ENCODE measurements around the gene LY6G6F. TPM values are rescaled to one million over a fixed set of nuclear protein-coding genes. Genes with fewer than 3 reads are reported as not detected.

Gene LY6G6F
- total and polyA plus RNA-seq, 8 donors, result not detected

DNA sequence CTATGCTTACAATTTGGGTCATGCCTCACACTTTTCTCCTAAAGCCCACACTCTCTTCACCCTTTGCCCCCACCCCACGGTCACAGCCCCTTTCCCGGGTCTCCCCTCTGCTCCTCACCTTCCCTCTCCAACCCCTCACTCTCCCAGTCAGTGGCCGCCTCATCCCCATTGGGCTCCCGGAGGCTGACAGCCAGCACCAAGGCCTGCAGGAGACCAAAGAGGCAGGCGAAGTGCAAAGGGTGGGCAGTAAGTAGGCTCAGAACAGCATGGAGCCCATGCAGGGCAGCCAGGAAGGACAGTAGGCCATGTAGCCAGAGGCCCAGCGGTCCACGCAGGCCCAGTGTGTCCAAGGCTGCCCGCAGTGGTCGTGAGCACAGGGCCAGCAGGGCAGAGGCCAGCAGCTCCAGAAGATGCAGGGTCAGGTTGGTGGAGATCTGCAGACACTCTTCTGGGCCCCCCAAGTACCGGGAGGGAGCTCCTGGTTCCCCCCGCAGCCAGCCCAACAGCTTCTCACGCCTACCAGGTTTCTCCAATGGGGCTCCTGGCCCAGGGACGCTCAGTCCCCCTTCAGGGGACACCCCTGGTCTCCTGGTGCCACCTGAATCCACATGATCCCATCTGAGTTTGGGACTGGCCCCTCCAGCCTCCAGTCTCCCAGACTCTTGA is 47.5 kb upstream of the LY6G6F start:
- 77 to 83% (median 81%) methylated on average over 12 to 13 of the region's 13 CpGs for WGBS, 5 donors
- peak overlapping the region; percentile 78 to 93 (median 91) for H3K27ac ChIP-seq
- H3K27me3 ChIP-seq, result no peaks in the 10 kb centered on the region
- no peak for DNase-seq
- peaks cover 14 to 52% (median 48%) of the 10 kb centered on the region in 4 donors for H3K36me3 ChIP-seq
- intact Hi-C loops (cut with DNase I; ENCODE audit: low total_unique reads), result no loop called here
- TF ChIP-seq CTCF (IDR thresholded peaks at IDR 0.05) (no peak), POLR2A (IDR thresholded peaks at IDR 0.05) (no peak), EP300 (IDR thresholded peaks at IDR 0.05) (no peak), POLR2AphosphoS5 (IDR thresholded peaks at IDR 0.05) (no peak)
- H3K4me1 ChIP-seq, result peaks cover 37 to 82% (median 74%) of the 10 kb centered on the region in 4 donors
- H3K9me3 ChIP-seq, result no peaks in the 10 kb centered on the region
- peak overlapping the region; percentile 69 to 87 (median 80) for H3K4me3 ChIP-seq

DNA sequence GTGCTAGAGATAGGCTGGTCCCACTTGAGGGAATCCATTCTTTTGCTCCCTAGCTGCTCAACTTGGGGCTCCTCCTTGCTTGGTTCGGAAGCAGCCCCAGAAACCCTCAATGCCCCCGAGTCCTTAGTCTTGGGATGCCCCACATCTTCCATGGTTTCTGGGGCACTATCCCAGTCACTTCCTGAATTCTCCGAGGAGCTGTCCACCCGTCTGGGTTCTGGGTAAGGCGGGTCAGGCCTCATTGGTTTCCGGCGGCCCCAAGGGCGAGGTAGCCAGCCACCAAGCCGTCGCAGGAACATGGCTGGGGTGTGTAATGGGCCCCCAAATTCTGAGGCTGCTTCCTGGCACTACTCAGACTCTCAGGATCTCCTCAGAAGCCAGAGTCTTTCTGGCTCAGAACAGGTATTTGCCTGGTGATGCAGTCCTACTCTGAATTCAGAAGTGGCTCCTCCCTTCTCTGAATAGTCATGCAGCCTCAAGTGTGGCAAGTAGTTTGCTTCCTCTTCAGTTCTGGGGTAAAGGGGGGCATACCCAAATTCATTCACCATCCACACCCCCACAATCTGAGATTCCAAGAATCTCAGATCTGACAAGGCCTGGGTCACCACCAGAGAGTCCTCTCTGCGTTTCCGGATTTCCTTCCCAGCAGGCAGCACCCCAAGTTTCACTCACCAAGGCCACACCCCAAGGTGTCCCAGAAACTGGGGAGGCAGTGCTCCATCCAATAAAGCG is 46.9 kb upstream of the LY6G6F start:
- peak in 1 of 2 donors; percentile 54 for DNase-seq
- 6 to 28% (median 12%) methylated on average over 13 of the region's 13 CpGs for WGBS, 5 donors
- Histone ChIP-seq H3K9me3 (no peaks in the 10 kb centered on the region), H3K4me3 (peak overlapping the region; percentile 69 to 87 (median 80)), H3K36me3 (peaks cover 14 to 52% (median 48%) of the 10 kb centered on the region in 4 donors), H3K27me3 (no peaks in the 10 kb centered on the region), H3K4me1 (peaks cover 40 to 85% (median 76%) of the 10 kb centered on the region in 4 donors), H3K27ac (peak overlapping the region; percentile 78 to 93 (median 91))
- no peak for TF ChIP-seq CTCF (IDR thresholded peaks at IDR 0.05)
- intact Hi-C loops (cut with DNase I; ENCODE audit: low total_unique reads), result no loop called here

DNA sequence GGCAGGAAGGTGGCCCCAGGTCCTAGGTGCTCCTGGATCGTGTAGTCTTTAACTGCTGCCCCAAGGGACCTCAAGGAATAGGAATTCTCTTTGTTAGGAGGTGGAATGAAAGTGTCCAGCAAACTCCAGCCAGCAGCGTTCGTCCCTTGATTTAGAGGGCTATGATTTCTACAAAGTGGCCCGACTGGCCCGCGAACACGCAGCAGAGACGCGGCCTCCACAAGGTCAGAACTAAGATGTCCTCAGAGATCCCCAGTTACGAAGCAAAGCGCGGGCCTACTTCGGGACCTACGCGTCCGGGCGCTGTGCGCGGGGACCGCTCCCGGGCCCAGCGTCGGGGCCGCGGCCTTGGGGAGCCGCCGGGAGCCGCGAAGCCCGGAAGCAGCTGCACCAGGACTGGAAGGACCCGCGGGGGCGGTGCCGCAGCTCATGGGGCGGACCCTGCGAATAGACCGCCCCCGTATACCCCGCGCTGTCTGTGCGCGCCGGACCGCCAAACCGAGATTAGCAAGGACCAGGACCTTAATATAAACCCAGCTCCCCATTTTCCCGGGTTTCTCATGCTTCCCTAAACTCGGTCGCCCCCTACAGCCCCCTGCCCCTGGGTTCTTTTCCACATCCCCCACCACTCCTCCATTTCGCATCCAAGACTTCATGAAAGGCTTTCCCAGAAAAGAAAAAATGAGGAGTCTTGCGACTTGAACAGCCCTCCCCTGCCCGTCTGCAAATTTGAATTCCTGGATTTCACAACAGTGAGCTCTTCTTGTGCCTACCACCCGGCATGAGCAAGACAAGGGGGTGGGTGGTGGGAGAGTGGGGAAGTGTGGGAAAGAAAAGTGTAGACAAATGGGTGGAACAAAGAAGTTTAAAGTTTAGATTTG is 46.0 kb upstream of the LY6G6F start, which contains the start of gene C6orf47:
Gene C6orf47 (minus strand): TSS at position 398 of the 881 bp plus-strand sequence. CDS start 831 bp downstream, outside the sequence.
- TF ChIP-seq POLR2AphosphoS5 (IDR thresholded peaks at IDR 0.05), result peak; percentile 55 to 97 (median 89)
- TF ChIP-seq POLR2A (IDR thresholded peaks at IDR 0.05), result peak in 1 of 4 donors; percentile 78
- TF ChIP-seq EP300 (IDR thresholded peaks at IDR 0.05), result no peak
- H3K4me1 ChIP-seq, result peaks cover 40 to 82% (median 75%) of the 10 kb centered on the region in 4 donors

DNA sequence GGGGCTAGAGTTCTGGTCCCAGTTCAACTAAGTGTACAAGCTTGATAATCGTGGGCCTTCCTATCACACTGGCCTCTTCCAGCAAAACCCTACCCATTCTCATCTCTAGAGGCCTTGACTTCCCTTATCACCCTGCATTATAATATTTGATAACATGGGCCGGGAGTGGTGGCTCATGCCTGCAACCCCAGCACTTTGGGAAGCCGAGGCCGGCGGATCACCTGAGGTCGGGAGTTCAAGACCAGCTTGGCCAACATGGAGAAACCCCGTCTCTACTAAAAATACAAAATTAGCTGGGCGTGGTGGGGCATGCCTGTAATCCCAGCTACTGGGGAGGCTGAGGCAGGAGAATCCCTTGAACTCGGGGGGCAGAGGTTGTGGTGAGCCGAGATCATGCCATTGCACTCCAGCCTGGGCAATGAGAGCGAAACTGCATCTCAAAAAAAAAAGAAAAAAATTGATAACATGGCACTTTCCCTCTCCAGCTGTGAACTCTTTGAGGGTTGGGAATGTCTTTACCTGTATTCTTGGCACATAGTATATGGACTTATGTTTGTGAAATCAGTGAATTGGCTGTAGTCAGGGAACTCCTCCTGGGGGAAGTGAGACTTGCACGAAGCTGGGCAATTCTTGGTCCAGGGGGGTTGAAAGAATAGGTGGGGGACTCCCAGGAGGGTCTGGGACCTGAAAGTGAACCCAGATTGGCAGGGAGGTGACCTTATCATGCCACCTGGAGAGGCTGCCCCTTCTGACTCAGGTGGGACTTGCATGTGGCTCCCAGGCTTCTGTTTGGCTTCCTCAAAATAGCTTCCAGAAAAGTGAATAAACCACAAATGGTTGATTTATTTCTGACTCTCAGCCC is 45.2 kb upstream of the LY6G6F start:
- peaks cover 14 to 41% (median 32%) of the 10 kb centered on the region in 4 donors for H3K36me3 ChIP-seq
- H3K27me3 ChIP-seq, result no peaks in the 10 kb centered on the region
- 54 to 75% (median 64%) methylated on average over 12 of the region's 12 CpGs for WGBS, 5 donors
- no peak for DNase-seq
- no peaks in the 10 kb centered on the region for H3K9me3 ChIP-seq
- H3K27ac ChIP-seq, result peak overlapping the region; percentile 78 to 93 (median 91)
- H3K4me3 ChIP-seq, result peak overlapping the region; percentile 69 to 87 (median 80)
- intact Hi-C loops (cut with DNase I; ENCODE audit: low total_unique reads), result no loop called here
- H3K4me1 ChIP-seq, result peaks cover 42 to 77% (median 74%) of the 10 kb centered on the region in 4 donors
- TF ChIP-seq POLR2A (IDR thresholded peaks at IDR 0.05), result no peak
- no peak for TF ChIP-seq CTCF (IDR thresholded peaks at IDR 0.05)
- TF ChIP-seq POLR2AphosphoS5 (IDR thresholded peaks at IDR 0.05), result no peak
- no peak for TF ChIP-seq EP300 (IDR thresholded peaks at IDR 0.05)

More for the DNA sequence above, 46.0 kb upstream of the LY6G6F start, which contains the start of gene C6orf47:
- DNase-seq, result peak; percentile 90 to 96
- H3K9me3 ChIP-seq, result no peaks in the 10 kb centered on the region
- WGBS, 5 donors, result 0 to 1% (median 1%) methylated on average over 26 to 52 of the region's 52 CpGs
- peak within 1 kb of the TSS; percentile 69 to 87 (median 80) for H3K4me3 ChIP-seq
- peak within 1 kb of the TSS; percentile 78 to 93 (median 91) for H3K27ac ChIP-seq
- peaks cover 14 to 50% (median 41%) of the 10 kb centered on the region in 4 donors for H3K36me3 ChIP-seq
- no peaks in the 10 kb centered on the region for H3K27me3 ChIP-seq
- intact Hi-C loops (cut with DNase I; ENCODE audit: low total_unique reads), result no loop called here
